NCI-H526 treated with DMSO at 0.1 percent for 48 hours (cell line): ENCODE results near the gene STS.
"Not testable (repeated sequence)": the region's sequence is repeated elsewhere in the genome, so short reads cannot be mapped to it uniquely, and the experiment has no call there.

Experiments
- DNase-seq: peaks from one replicate; lab custom pipeline; 2025; lab: John Stamatoyannopoulos, UW

Gene STS

DNA sequence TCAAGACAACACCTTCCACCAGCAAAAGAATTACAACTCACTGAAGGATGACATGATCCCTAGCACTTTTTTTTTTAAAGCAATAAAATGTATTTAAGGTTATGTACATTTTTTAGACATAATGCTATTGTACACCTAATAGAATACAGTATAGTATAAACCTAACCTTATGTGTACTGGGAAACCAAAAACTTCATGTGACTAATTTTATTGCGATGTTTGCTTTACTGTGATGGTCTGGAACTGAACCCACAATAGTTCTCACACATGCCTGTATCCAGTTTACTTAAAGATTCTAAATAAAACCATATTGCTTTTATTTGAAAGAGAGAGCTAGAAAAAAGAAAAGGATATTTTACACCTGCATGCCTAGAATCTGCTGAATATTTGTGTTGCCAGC, 4.4 kb upstream of the STS start:
- no peak for DNase-seq

DNA sequence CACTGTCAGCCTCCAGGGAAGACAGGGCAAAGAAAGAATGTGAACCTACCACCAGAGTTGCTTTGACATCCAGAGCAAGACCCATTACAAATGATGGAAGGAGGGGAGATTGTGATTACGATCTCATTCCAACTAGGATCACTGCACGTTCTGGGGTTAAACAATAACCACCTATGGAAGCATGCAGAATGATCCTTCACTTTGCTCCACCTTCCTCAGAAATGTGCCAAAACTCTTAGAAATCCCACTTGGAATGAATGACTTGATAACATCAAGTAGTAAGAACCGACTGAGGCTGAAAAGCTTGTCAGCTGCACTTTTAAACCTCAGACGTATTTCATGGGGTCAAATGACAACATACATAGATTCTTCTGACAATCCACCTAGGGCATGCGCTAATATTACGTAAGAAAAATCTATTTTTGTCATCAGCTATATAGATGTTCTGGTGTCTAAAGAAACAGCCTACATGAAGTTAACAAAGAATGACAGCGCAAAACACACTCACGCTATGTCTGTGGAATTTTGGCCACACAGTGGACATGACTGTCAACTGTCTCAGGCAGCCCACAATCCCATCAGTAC, 3.5 kb upstream of the STS start:
- no peak for DNase-seq

DNA sequence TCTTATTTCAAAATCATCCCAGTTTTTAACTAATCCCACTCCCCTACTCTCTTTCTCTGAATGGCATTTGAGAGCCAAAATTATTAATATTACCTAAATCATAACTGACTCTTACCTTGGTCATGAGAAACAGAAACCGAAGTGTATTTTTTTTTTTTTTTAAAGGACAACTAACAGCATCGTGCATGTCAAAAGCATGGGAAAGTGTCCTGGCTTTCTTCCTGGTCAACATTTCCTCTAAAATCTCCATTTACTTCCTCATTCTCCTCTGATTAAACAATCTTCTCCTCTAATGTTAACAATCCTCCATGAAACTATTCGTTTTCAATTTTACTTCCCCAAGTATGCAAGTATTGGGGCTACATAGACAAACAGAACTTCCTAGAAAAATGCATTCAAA, 2.1 kb upstream of the STS start:
- DNase-seq: no peak

DNA sequence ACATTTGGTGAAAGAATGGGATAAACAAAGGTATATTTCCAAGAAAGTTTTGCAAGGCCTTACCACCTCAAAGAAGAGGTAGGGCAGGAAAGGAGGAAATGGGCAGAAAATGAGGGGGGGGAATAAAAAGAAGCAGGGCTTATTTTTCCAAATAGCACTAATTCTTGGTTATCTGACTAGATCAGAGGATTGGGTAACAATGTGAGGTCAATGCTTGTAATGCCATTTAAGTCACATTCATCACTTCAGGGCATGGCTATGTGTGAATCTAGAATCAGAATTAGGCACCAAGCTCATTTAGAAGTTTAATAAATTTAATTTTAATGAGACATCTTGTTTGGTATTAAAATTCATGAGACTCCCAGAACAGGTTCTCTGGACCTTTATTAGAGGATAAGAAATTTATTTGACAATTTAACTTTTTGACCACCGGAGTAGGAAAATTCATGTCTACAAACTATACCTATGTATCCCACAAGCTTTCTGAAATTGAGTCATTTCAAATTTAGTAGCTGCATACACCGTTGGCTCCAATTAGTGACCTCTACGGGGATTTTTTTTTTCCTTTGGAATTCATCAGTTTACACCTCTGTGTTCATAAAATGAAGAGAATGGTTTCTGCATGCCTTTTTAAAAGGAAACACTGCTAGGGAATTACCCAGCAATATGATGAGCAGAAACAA, 1.4 kb upstream of the STS start:
- DNase-seq: no peak

DNA sequence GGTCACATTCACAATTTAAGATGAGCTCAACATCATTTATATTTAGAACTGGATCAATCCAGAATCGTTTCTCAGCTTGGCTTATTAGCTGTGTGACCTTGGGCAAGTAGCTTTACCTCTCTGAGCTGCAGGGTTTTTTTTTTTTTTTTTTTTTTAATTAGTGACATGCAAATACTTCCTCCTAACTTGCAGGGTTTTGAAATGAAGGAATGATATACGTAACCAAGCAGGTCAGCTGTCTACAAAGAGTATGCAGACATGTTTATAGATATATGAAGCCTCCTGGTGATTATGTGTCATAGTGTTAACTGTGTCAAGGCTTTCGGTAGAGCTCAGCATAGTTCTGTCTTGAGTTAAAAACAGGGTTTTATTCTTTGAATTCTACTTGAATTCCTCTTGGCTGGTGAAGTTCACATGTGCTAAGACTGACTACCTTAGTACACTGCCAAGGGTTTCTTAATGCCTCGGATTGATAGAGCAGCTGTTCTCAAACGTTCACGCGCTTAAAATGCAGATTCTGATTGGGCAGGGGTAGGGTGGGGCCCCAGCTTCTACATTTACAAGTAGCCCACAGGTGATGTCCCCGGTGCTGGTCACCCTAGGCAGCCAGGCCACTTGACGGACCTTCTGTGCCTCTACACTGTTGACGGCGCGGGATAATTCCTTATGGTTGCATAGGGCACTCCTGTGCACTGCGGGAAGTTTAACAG, 654 bp upstream of the STS start:
- DNase-seq: peak; percentile 44

DNA sequence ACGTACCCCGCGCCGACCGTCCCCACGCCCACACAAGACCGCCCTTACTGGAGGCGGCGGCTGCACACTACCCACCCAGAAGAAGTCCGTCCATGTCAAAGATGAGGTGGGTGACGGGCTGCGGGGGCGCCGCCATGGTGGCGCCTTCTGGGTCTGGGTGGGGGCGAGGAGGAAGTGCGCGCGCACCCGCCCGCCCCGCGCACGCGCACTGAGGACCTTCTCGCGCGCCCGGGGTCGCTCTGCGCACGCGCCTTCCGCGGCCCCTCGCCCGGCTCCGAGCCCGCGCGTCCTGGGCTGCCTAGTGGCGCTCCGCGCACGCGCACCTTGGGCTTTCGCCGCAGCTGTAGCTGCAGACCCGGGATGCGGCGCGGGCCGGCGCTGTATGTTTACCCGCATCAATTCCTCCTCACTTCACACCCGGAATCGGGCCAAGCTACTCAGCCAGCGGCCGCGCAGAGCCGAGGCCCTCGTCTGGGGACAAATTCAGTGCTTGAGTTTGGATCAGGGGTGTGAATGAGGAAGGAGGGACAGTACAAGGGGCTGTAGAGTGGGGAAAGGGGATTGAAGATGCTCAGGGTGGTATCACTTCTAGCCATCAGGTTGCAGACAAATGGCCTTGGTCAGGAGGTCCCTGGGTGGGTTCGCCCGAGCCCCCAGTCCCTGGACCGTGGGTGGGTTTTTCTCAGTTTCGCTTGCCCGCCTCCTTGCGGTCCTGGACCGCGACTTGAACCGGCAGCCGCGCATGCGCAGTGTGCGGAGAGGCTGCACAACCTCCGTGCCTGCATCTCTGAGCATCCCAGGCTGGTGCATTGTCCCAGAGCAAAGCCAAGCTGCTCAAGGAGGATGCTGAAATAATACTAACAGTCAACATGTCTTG, 704 bp downstream of the STS start, which contains the start of gene PUDP:
PUDP (minus strand) TSS at position 176 of the 877 bp plus-strand sequence; CDS start at position 136, 40 bp downstream.
- peak; percentile 64 for DNase-seq

DNA sequence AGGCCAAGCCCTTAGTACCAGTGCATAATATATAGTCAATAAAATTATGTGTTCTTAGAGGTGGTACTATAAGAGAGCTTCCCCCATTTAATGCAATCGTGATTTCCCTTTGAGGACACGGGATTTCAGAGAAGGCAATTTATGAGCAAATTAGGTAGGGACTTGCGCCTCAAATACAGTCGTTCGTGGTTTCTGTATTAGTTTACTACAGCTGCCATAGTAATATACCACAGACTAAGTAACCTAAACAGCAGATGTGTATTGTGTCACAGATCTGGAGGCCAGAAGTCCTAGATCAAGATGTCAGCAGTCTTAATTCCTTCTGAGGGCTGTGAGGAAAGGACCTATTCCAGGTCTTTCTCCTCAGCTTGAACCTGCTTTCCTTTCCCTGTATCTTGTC, 1.9 kb downstream of the STS start:
- no peak for DNase-seq

DNA sequence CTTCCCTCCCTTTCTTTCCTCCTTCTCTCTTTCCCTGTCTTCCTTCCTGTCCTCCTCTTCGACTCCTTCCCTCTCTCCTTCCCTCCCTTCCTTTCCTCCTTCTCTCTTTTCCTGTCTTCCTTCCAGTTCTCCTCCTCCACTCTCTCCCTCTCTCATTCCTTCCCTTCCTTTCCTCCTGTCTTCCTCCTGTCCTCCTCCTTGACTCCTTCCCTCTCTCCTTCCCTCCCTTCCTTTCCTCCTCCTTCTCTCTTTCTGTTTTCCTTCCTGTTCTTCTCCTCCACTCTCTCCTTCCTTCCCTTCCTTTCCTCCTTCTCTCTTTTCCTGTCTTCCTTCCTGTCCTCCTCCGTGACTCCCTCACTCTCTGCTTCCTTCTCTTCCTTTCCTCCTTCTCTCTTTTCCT, 5.7 kb downstream of the STS start:
- no peak for DNase-seq

DNA sequence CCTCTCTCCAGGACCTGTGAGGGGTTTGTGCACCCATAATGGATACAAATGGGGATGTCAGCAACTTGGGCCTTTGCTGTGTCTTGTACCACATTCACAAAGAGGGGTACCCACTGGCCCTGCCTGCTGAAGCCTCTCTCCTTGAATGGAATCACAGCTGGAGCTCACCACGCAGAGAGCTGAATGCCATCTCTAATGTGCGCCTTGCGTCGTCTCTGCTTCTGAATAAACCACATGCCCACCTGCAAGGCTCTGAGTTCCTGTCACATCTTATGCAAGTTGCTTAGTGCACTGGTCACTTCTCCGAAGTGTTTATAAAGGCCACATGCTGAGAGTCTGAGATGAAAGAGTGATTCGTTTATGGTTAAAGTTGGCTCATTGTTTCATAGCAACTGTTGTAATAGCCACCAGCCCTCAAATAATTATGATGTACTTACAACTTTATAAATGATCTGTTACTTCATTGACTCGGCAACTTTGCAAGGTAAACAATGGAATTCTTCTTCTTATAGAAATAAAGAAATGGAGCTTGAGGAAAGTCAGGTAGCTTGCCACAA, 6.6 kb downstream of the STS start:
- DNase-seq: no peak

DNA sequence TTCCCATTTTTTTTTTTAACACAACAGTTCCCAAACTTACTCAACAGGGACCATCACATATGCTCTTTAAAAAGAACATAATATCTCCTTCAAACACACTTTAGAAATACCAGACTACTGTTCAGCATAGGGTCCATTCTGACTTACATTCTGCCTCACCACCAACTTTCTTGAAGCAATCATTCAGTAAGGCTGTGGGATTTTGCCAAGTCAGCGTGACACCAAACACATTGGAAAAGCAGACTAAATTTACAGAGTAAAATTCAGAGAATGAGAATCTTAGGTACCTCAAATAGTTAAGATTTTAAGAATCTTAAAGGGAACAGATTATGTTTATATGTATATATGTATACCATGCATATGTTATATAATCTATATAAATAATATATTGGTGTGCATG, 7.7 kb downstream of the STS start:
- DNase-seq: no peak

DNA sequence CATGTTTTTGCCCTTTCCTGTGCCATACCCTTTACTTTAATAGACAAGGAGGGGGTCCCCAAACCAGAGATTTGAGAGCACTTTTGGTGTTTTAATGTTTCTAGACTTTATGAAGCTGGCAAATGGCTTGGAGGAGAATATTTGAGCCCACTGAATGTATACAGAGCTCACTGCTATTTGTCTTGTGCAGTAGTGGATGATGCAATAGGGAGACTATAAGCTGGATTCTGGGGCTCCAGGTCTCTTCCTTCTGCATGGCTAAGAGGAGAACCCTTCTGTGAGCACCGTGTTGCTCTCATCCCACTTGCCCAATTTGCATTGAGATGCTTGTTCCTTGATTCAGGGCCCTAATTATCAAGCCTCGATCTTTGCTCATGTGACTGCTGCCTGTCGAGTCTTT, 9.4 kb downstream of the STS start:
- no peak for DNase-seq

DNA sequence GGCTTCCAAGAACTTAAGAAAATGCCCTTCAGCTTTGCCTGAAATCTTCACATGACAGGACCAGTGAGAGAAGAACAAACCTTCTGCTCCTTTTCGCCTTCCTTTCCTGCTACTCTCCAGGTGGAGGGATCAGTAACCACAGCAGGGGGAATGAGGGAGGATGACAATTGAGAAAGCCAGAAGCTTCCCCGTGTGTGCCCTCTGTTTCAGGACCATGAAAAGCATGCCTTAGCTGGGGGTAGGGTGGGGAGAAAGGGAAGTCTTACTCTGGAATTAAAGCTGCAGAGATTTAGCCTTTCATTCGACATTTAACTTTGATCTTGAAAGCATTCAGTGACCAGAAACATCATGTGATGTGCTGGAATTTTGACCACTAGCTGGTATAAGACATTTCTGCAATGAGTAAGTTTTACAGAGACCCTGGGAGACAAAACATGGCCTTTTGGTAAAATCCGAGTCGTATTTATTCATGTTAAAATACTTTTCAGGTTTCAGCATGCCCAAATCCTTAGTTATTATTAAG, 11.0 kb downstream of the STS start:
- DNase-seq: no peak

DNA sequence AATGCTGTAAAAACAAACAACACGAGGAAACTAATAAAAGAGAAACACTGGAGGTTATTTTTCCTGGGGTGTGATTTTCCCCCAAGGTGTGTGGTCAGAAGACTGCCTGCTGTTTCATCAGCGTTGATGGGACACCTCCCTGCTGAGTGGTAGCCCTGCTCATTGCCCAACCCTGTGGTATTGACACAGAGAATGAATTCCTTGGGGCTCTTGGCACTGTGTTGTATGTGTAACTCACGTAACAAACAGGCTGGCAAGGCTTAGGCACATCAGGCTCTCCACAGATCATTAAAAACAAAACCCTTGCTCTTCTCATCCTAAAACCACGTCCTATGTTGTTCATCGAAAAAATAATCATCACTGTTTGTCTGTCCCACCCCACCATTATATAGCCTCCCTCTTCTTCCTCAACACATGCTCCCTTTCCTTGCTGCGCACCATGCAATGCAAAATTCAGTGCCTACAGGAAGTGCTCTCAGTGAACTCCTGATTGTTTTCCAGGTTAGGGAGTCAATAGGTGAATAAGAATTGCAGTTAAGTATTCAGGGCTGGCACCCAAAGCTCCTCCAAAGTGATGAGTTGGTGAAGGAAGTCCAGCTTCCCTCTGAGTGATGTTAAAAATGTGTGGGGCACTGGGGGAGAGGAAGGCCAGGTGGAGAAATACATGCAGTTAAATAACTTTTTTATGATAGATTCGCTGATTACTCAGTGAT, 11.8 kb downstream of the STS start:
- no peak for DNase-seq

DNA sequence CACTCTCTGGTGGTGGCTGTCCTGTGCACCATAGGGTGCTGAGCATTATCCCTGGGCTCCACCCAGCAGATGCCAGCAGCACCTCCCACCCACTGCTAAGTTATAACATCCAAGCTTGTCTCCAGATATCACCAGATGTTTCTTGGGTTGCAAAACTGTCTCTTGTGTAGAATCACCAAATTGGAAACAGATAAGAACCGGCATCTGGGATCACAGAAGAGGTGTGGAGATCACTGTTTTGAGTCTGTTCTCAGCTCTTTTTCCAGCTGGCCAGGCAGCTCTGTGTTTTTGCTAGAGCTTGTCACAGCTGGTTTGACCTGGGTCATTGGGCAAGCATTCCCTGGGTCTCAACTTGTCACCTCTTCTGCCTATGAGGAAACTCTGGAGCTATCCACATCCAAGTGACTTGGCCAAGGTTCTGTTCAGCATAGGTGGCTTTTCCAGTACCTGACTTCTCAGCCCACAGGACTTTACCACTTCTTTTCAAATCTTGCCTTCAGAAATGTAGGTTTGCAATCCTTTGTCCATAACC, 15.7 kb downstream of the STS start:
- no peak for DNase-seq

DNA sequence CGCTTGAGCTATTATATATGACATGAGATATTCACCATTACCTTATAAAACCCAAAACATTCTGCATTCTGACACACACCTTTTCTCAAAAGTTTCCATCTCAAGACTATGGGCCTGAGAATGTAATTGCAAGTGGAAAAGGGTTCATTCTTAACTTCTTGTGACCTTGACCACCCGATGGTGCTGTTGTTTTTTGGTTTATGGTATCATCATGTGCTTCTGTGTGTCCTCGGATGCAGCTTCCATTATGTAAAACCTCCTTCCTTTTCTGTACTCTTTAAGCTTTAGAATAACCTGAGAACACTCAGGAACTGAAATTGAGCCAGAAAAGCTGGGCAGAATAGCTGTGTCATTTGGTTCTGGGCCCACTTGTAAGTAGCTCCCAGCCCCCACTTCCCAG, 16.7 kb downstream of the STS start:
- no peak for DNase-seq

DNA sequence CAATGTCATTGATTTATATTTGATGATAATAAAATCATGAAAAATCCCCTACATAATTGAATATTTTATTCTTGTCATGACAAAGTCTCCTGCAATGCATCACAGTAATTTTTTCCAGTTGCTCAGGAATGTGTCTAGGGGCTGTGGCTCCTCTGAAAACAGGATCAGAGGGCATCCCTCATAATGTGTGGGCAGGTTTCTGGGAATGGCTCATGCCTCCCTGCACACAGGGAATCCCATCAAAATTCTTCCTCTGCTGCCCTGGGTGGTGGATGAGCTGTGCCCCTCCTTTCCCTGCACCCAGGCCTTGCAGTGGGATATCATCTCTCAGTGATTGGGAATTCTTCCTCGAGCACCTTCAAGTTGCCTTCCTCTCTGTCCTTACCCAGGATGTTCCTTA, 20.9 kb downstream of the STS start:
- no peak for DNase-seq

DNA sequence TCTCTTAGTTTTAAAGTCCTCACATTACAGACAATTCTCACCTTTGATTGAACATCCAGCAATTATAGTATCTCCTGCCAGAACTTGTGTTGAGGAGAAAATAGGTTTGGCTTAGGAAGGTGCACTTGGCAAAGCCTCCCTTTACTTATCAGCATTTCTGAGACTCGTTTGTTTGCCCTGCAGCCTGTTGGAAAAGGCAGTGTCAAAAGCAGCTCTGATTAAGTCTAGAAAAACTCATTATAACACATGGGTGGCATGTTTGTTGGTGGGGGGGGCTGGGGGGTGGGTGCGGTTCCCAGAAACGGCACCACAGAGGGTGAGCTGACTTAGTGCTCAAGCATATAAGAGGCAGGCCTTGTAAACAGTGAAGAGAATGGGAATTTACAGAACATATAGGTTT, 22.1 kb downstream of the STS start:
- no peak for DNase-seq

DNA sequence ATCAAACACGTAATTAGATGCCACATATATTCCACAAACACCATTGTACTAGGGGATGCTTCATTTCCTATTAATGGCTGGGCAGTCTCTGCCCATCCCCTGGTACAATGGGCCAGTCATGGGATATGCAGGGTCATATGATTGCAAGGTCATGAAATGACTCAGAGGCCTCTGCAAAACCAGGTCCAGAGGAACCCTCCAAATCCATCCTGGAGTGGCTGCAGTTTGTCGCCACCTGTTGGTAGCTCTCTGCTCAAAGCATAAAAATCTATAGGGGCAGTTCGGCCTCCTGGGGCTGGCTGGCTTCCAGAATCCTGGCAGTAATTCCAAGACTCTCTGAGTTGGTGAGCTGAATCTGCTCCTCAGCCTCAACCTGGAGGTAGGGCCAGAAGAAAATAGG, 23.4 kb downstream of the STS start:
- no peak for DNase-seq

DNA sequence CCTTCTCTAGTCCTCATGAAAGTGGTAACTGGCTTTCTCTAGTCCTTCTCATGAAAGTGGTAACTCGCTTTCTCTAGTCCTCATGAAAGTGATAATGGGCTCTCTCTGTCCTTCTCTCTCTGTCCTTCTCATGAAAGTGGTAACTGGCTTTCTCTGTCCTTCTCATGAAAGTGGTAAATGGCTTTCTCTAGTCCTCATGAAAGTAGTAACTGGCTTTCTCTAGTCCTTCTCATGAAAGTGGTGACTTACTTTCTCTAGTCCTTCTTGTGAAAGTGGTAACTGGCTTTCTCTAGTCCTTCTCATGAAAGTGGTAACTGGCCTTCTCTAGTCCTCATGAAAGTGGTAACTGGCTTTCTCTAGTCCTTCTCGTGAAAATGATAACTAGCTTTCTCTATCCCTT, 31.3 kb downstream of the STS start:
- DNase-seq: not testable (repeated sequence)

DNA sequence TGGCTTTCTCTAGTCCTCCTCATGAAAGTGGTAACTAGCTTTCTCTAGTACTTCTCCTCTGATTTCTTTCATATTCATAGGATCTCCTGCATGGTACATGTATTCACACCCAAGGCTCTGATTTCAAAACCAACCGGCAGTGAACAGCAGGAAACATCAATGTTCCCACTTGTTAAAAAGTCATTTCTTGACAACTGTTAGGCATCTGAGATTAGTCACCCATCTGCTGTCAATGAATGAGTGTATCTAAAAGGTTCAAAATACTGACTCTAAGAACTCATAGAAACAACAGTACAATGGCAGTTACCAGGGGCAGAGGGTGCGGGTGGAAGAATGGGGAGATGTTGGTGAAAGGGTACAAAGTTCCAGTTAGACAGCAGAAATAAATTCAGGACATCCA, 31.9 kb downstream of the STS start:
- DNase-seq: no peak

DNA sequence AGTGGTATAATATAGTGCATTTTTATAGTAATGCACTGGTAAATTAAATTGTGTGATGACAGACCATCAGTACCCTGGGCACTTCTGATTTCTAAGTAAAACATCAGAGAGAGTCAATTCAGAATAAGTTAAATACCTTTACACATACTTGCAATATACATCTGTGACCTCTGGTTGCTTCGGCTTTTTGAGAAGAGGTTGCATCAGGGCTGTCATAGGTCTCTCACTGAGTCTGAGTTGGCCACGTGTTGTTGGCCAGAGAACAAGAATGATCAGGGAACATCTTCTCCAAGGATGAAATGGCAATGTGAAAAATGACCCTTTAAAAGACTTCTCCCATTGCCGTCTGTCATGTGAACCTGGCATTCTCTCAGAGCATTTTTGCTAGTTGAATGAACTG, 37.3 kb downstream of the STS start:
- DNase-seq: no peak
